HAP-1 (cell line): Measurements from ENCODE around the gene ALDH4A1.

Experiments used
- DNase-seq, 2 experiments: peaks; one replicate each; pipeline ENCODE4 v3.0.0-alpha.2; 2016 to 2020; ENCODE audit warnings: low spot score in 2 of 2
- H3K27me3 ChIP-seq: fragments of 250-450 bp; sonication (Bioruptor Pico); 2 replicates; pipeline ENCODE4 v1.5.1; 2020; ENCODE audit warnings: low read depth, mild to moderate bottlenecking, moderate library complexity
- H3K36me3 ChIP-seq: fragments of 250-450 bp; sonication (Bioruptor Pico); replicated peaks from 2 replicates; pipeline ENCODE4 v1.5.1; 2020; ENCODE audit warnings: mild to moderate bottlenecking
- H3K4me1 ChIP-seq: fragments of 250-450 bp; sonication (Bioruptor Pico); 2 replicates; pipeline ENCODE4 v1.5.1; 2020; ENCODE audit warnings: mild to moderate bottlenecking
- H3K4me3 ChIP-seq: fragments of 250-450 bp; sonication (Bioruptor Pico); 2 replicates; pipeline ENCODE4 v1.5.1; 2020; ENCODE audit warnings: mild to moderate bottlenecking, moderate library complexity
- H3K9me3 ChIP-seq: fragments of 250-450 bp; sonication (Bioruptor Pico); 2 replicates; pipeline ENCODE4 v1.5.1; 2020; ENCODE audit warnings: mild to moderate bottlenecking, moderate library complexity
- in situ Hi-C: fragments of 300-500 bp; cut with MboI; formaldehyde crosslinking; loops from 3 replicates; pipeline ENCODE4 v1.14.3; 2020; ENCODE audit warnings: low sequenced_read_pairs, inconsistent platforms, mixed read lengths

ALDH4A1 gene

GRCh38 chr1:18932879-18933278 lies 30.5 kb upstream of the ALDH4A1 start:
- Histone ChIP-seq H3K4me3 (no peak overlapping the region), H3K9me3 (no peaks in the 10 kb centered on the region)

GRCh38 chr1:18932387-18932786 lies 30.0 kb upstream of the ALDH4A1 start:
- DNase-seq, result no peak
- Histone ChIP-seq H3K4me1 (no peaks in the 10 kb centered on the region), H3K9me3 (no peaks in the 10 kb centered on the region), H3K36me3 (no peaks in the 10 kb centered on the region), H3K4me3 (no peak overlapping the region), H3K27me3 (no peaks in the 10 kb centered on the region)
- in situ Hi-C loops, result no loop called here

More at GRCh38 chr1:18932879-18933278, 30.5 kb upstream of the ALDH4A1 start:
- in situ Hi-C loops, result no loop called here
- H3K36me3 ChIP-seq, result no peaks in the 10 kb centered on the region
- H3K4me1 ChIP-seq, result no peaks in the 10 kb centered on the region
- H3K27me3 ChIP-seq, result no peaks in the 10 kb centered on the region
- DNase-seq, result no peak

GRCh38 chr1:18931730-18932129 lies 29.4 kb upstream of the ALDH4A1 start:
- H3K4me1 ChIP-seq, result no peaks in the 10 kb centered on the region
- no peaks in the 10 kb centered on the region for H3K9me3 ChIP-seq
- no peaks in the 10 kb centered on the region for H3K36me3 ChIP-seq
- no peaks in the 10 kb centered on the region for H3K27me3 ChIP-seq
- no peak overlapping the region for H3K4me3 ChIP-seq
- no peak for DNase-seq
- in situ Hi-C loops, result no loop called here

- DNase-seq, result no peak
- no peaks in the 10 kb centered on the region for H3K9me3 ChIP-seq
- in situ Hi-C loops, result no loop called here
- no peaks in the 10 kb centered on the region for H3K4me1 ChIP-seq
- H3K27me3 ChIP-seq, result no peaks in the 10 kb centered on the region
- no peak overlapping the region for H3K4me3 ChIP-seq
- H3K36me3 ChIP-seq, result no peaks in the 10 kb centered on the region
Observed at GRCh38 chr1:18929686-18930085, 27.3 kb upstream of the ALDH4A1 start.

GRCh38 chr1:18928985-18929384 lies 26.6 kb upstream of the ALDH4A1 start:
- no peaks in the 10 kb centered on the region for H3K27me3 ChIP-seq
- H3K4me1 ChIP-seq, result no peaks in the 10 kb centered on the region
- no peaks in the 10 kb centered on the region for H3K36me3 ChIP-seq
- in situ Hi-C loops, result no loop called here
- DNase-seq, result no peak
- no peak overlapping the region for H3K4me3 ChIP-seq
- H3K9me3 ChIP-seq, result no peaks in the 10 kb centered on the region

- no peaks in the 10 kb centered on the region for H3K4me1 ChIP-seq
- H3K36me3 ChIP-seq, result no peaks in the 10 kb centered on the region
- H3K9me3 ChIP-seq, result no peaks in the 10 kb centered on the region
- no peaks in the 10 kb centered on the region for H3K27me3 ChIP-seq
- in situ Hi-C loops, result no loop called here
- DNase-seq, result no peak
- H3K4me3 ChIP-seq, result no peak overlapping the region
Observed at GRCh38 chr1:18928406-18928805, 26.1 kb upstream of the ALDH4A1 start.

GRCh38 chr1:18927654-18928272 lies 25.4 kb upstream of the ALDH4A1 start:
- no peaks in the 10 kb centered on the region for H3K4me1 ChIP-seq
- H3K27me3 ChIP-seq, result no peaks in the 10 kb centered on the region
- no peaks in the 10 kb centered on the region for H3K9me3 ChIP-seq
- DNase-seq, result no peak
- H3K4me3 ChIP-seq, result no peak overlapping the region
- in situ Hi-C loops, result no loop called here
- no peaks in the 10 kb centered on the region for H3K36me3 ChIP-seq

GRCh38 chr1:18927082-18927653 lies 24.8 kb upstream of the ALDH4A1 start:
- Histone ChIP-seq H3K9me3 (no peaks in the 10 kb centered on the region), H3K4me3 (no peak overlapping the region), H3K36me3 (no peaks in the 10 kb centered on the region), H3K27me3 (no peaks in the 10 kb centered on the region), H3K4me1 (no peaks in the 10 kb centered on the region)
- in situ Hi-C loops, result no loop called here
- no peak for DNase-seq

GRCh38 chr1:18926315-18927081 lies 24.1 kb upstream of the ALDH4A1 start:
- H3K4me1 ChIP-seq, result no peaks in the 10 kb centered on the region
- no peak for DNase-seq

GRCh38 chr1:18925279-18925678 lies 22.9 kb upstream of the ALDH4A1 start:
- in situ Hi-C loops, result no loop called here

More at GRCh38 chr1:18926315-18927081, 24.1 kb upstream of the ALDH4A1 start:
- Histone ChIP-seq H3K36me3 (no peaks in the 10 kb centered on the region), H3K27me3 (no peaks in the 10 kb centered on the region), H3K9me3 (no peaks in the 10 kb centered on the region), H3K4me3 (no peak overlapping the region)
- in situ Hi-C loops, result no loop called here

GRCh38 chr1:18924221-18924691 lies 21.9 kb upstream of the ALDH4A1 start:
- in situ Hi-C loops, result no loop called here
- Histone ChIP-seq H3K36me3 (no peaks in the 10 kb centered on the region), H3K27me3 (no peaks in the 10 kb centered on the region), H3K4me1 (no peaks in the 10 kb centered on the region), H3K4me3 (no peak overlapping the region), H3K9me3 (no peaks in the 10 kb centered on the region)
- DNase-seq, result no peak

More at GRCh38 chr1:18925279-18925678, 22.9 kb upstream of the ALDH4A1 start:
- Histone ChIP-seq H3K27me3 (no peaks in the 10 kb centered on the region), H3K4me1 (no peaks in the 10 kb centered on the region), H3K4me3 (no peak overlapping the region), H3K36me3 (no peaks in the 10 kb centered on the region), H3K9me3 (no peaks in the 10 kb centered on the region)
- DNase-seq, result no peak

- Histone ChIP-seq H3K36me3 (no peaks in the 10 kb centered on the region), H3K4me3 (no peak overlapping the region), H3K27me3 (no peaks in the 10 kb centered on the region), H3K9me3 (no peaks in the 10 kb centered on the region), H3K4me1 (no peaks in the 10 kb centered on the region)
- in situ Hi-C loops, result no loop called here
- DNase-seq, result no peak
Observed at GRCh38 chr1:18923756-18924211, 21.4 kb upstream of the ALDH4A1 start.

GRCh38 chr1:18922848-18923755 lies 20.7 kb upstream of the ALDH4A1 start:
- no peaks in the 10 kb centered on the region for H3K36me3 ChIP-seq
- H3K4me1 ChIP-seq, result no peaks in the 10 kb centered on the region
- H3K4me3 ChIP-seq, result no peak overlapping the region
- H3K9me3 ChIP-seq, result no peaks in the 10 kb centered on the region
- H3K27me3 ChIP-seq, result no peaks in the 10 kb centered on the region
- in situ Hi-C loops, result no loop called here
- DNase-seq, result no peak
